ENCODE results near the gene DNAJB13. TPM values are rescaled to one million over a fixed set of nuclear protein-coding genes. Genes with fewer than 3 reads are reported as not detected.

DNAJB13 gene
- total and polyA plus RNA-seq, 2 of the 13 experiments (the other 11 are each of a cell fraction or from before 2014, with no cell fraction given), result 2.3 TPM; not detected in 1

GRCh38 chr11:73963861-73964260 is 13.0 kb downstream of the DNAJB13 start (continued):
- TF ChIP-seq PAXIP1 (CRISPR knock-in tag; conservative IDR thresholded peaks at IDR 0.05) (no peak), RAD21 (CRISPR knock-in tag; IDR thresholded peaks at IDR 0.05) (no peak), ZFX (CRISPR knock-in tag; IDR thresholded peaks at IDR 0.05; ENCODE audit: low read depth) (no peak), MED13 (CRISPR knock-in tag; IDR thresholded peaks at IDR 0.05) (no peak), ZNF253 (CRISPR knock-in tag; IDR thresholded peaks at IDR 0.05; ENCODE audit: borderline replicate concordance) (no peak), GLMP (CRISPR knock-in tag; IDR thresholded peaks at IDR 0.05; ENCODE audit: borderline replicate concordance) (no peak), KAT8 (CRISPR knock-in tag; IDR thresholded peaks at IDR 0.05) (no peak), ARID2 (CRISPR knock-in tag; IDR thresholded peaks at IDR 0.05; ENCODE audit: borderline replicate concordance) (no peak), XRCC5 (optimal IDR thresholded peaks at IDR 0.05; ENCODE audit: low read length) (no peak), SRSF1 (optimal IDR thresholded peaks at IDR 0.05; ENCODE audit: low read depth, low read length) (no peak), REST (IDR thresholded peaks at IDR 0.05; ENCODE audit: borderline replicate concordance in 1 of 2, low read depth in 1 of 2, low read length in 2 of 2) (no peak), SP5 (CRISPR knock-in tag; IDR thresholded peaks at IDR 0.05; ENCODE audit: borderline replicate concordance, low read depth) (no peak), MXI1 (IDR thresholded peaks at IDR 0.05; ENCODE audit: borderline replicate concordance, low read depth, low read length) (no peak)

Data from HepG2 (cell line).